Measurements from ENCODE around the gene DYNLT4.
"Not testable (repeated sequence)": the region's sequence is repeated elsewhere in the genome, so short reads cannot be mapped to it uniquely, and the experiment has no call there.

The DYNLT4 gene, protein sequence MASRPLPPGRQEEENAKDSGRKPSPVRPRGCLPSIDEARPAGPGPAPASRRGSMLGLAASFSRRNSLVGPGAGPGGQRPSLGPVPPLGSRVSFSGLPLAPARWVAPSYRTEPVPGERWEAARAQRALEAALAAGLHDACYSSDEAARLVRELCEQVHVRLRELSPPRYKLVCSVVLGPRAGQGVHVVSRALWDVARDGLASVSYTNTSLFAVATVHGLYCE

GRCh38 chr1:44806704-44807363 lies at the start of gene DYNLT4:
DYNLT4 (minus strand) TSS chr1:44807351; CDS start chr1:44806668, 683 bp downstream.
- no peak for DNase-seq

- DNase-seq: no peak
Observed at GRCh38 chr1:44855742-44856141, 48.6 kb upstream of the DYNLT4 start.

GRCh38 chr1:44854970-44855369 lies 47.8 kb upstream of the DYNLT4 start:
- no peak for DNase-seq

DNA sequence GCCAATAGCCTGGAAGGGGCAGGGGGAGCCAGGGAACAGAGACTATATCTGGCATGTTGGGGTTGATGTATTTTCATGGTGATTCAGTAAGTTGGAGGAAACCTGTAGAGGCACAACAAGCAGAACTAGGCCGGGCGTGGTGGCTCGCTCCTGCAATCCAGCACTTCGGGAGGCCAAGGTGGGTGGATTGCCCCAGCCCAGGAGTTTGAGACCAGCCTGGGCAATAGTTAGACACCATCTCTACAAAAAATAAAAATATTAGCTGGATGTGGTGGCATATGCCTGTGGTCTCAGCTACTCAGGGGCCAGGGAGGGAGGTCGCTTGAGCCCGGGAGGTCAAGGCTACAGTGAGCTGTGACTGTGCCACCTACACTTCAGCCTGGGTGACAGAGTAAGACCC lies 46.0 kb upstream of the DYNLT4 start:
- DNase-seq: no peak

DNA sequence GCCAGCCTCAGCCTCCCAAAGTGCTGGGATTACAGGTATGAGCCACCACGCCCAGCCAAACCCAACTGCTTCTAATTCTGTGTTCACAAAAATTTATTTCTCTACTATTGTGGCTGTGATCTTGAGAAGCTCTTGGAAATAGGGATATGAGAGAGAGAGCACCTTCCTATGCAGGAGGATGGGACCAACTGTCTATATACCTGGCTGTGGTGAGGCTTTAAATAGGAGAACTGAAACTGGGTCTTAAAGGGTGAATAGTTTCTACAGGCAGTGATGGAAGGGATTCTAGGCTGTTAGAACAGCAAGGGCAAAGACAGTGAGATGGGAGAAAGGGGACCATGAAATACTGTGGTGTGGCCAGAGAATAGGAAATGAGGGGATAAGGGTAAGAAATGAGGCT lies 44.2 kb upstream of the DYNLT4 start:
- no peak for DNase-seq

GRCh38 chr1:44849575-44850132 lies 42.5 kb upstream of the DYNLT4 start:
- no peak for DNase-seq

DNA sequence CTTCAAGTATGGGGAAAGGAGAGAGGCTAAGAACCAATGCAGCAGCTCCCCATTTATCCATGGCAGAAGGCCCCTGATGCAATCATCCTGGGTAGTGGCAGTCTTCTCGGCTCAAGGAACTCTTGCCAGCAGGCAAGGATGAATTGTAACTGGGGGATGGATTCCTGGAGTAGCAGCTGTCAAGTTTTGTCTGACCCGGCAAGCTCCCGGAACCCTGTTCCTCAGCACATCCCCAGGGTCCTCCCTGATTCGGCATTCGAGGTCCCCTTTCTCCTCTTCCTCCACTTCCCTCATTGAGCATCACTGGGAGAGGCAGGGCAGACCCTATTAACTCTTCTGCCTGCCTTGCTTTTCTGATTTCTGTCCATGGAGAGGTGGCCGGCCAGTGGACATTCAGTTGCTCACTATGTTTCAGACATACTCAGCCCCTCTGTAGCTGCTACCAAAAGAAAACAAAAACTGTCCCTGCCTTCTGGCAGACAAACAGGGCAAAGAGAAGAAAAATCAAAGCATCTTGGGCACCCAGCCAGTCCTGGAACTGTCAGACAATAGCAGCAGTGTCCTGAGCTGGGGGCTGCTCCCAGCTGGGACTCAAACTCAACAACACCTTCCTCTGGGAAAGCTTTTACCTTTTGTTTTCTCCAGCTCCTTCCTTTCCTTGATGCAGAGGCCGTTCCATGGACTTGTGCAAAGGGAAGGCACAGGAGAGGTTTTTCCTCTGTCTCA lies 41.5 kb upstream of the DYNLT4 start:
- no peak for DNase-seq

DNA sequence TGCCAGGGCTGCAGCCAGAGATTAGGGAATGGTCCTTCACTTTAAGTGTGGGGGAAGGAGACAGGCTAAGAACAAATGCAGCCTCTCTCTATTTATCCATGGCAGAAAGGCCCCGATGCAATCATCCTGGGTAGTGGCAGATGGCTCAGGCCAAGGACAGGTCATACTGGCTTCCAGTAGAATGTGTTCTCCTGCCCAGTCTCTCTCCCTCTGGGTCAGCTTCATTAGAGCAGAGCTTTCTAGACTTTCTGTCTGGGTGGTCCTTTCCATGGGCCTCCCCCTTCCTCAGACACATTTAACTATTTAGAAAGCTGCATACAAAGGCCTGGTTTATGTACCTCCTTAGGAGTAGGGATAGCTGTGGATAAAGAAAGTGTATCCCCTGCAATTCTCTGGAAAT lies 40.7 kb upstream of the DYNLT4 start:
- no peak for DNase-seq

DNA sequence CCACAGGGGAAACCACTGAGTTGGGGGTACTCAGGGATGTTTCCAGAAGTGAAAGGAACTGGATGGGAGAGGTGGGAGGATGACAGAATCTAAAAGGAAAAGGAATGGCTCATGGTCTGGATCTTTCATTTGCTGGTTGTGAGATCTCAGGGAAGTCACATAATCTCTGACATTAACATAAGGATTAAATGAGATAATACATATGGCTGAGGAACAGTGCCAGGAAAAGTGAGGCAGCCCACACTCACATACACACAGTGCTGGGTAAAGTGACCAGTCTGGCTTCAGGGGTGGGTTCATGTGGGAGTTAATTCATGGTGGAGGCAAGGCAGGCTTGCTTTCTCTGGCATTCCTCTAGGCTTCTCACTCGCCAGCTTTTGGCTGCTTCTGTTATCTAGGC lies 39.8 kb upstream of the DYNLT4 start:
- DNase-seq: no peak

DNA sequence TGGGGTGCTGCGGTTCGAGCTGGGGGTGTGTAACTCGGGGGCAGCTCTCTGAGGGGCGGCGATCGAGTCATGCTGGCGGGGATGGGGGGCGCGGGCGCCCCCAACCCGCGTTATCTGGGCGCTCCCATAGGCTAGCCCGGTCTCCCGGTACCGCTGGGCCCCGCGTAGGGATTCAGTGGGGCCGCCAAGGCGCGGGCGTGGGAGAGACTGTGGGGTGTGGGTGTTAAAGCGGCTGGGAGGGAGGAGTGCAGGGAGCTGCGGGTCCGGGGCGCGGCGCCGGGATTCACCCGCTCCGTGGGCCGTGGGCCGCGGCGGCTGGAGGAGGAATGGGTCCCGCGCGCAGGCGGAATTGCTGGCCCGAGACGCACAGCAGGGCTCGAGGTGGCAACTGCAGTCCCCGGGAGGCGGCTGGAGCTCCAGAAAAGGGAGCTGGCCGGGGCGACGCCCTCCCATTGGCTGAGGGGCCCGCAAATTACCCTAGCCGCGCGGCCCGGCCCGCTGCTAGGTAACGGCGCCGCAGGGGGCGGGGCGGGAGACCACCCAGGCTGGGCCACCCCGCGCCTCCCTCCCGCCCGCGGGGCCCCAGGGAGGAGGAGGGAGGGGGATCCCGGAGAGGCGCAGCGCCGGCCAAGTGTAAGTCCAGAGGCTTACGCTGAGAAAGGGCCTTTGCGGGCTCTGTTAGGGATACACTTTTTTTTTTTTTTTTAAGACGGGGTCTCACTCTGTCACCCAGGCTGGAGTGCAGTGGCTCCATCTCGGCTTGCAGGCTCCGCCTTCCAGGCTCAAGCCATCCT lies 35.9 kb upstream of the DYNLT4 start, which contains the start of gene PTCH2:
Gene PTCH2, minus strand, starts transcription at position 392 of the 794 bp plus-strand sequence. Its CDS starts 321 bp downstream, at position 71.
- peak in 1 of 2 experiments; percentile 24 for DNase-seq

- no peak for DNase-seq
Observed at GRCh38 chr1:44842486-44842861, 35.3 kb upstream of the DYNLT4 start.

- DNase-seq: no peak
Observed at GRCh38 chr1:44839576-44839975, 32.4 kb upstream of the DYNLT4 start.

DNA sequence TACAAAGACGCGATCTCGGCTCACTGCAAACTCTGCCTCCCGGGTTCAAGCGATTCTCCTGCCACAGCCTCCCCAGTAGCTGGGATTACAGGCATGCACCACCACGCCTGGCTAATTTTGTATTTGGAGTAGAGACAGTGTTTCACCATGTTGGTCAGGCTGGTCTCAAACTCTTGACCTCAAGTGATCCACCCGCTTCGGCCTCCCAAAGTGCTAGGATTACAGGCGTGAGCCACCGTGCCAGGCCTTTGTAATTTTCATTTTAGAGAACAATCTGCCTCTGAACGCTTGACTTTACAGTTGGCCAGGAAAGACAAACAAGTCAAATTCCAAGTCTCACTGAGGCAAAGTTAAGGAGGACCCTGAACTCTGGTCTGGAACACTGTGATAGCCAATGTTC lies 31.1 kb upstream of the DYNLT4 start:
- DNase-seq: not testable (repeated sequence)

DNA sequence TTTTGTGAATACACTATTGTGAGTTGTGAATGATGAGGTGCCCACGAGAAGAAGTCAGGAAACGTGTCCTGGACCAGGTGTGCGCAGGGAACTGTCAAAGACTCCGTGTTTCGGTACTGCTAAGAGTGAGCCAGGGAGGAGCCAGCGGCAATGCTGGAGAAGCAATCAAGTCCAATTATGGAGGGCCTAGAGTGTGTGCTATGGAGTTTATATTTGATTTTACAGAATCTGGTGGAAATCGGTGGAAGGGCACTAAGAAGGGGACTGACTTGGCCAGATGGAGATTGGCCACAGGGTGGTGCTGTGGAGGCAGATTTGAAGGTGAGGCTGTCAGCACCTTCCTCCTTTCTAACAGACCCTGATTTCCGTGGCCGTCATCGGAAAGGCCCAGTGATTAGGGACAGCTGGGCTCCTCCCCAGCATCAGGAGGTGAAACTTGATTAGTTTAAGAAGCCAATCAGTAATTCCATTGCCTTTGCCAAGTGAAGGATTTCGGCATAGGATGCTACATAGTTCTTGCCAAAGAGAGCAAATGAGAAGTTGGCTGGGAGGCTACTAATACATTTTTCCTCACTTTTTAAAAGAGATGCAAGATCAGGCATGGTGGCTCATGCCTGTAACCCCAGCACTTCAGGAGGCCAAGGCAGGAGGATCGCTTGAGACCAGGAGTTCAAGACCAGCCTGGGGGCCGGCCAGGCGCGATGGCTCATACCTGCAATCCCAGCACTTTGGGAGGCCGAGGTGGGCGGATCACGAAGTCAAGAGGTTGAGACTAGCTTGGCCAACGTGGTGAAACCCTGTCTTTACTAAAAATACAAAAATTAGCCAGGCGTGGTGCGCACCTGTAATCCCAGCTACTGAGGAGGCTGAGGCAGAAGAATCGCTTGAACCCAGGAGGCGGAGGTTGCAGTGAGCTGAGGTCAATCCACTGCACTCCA lies 28.9 kb upstream of the DYNLT4 start:
- DNase-seq: peak; percentile 81 to 84

GRCh38 chr1:44834328-44834727 lies 27.2 kb upstream of the DYNLT4 start:
- no peak for DNase-seq

DNA sequence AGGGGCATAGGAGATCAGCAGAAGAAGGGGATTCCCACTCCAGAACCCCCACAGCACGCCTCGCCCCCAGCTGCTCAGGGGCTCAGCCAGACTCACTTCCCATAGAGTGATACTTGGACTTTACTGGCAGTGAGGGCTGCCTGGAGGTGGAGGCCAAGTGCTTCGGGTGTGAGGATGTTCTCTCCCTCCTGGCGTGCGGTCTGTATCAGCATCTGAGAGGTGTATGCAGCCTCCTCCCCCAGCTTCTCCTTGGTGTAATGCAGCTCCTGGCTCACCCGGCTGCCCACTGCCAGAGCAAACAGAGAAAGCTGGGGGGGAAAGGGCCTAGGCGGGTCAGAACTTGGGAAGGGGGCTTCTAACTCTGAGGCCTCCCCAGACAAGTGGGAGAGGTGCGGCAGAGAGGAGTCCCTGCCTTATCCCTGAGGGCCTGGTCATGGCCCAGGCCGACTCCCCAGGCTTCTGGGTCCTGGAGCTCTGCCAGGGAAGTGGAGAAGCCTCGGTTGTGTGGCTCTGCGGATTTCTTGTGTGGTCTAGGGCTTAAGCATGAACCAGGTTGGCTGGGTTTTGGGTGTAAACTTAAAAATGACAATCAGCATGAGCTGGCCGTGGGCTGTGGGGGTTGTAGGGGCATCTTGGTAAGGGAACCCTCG lies 25.0 kb upstream of the DYNLT4 start:
- no peak for DNase-seq

- no peak for DNase-seq
Observed at GRCh38 chr1:44831516-44831915, 24.4 kb upstream of the DYNLT4 start.

- no peak for DNase-seq
Observed at GRCh38 chr1:44830900-44831304, 23.8 kb upstream of the DYNLT4 start.

DNA sequence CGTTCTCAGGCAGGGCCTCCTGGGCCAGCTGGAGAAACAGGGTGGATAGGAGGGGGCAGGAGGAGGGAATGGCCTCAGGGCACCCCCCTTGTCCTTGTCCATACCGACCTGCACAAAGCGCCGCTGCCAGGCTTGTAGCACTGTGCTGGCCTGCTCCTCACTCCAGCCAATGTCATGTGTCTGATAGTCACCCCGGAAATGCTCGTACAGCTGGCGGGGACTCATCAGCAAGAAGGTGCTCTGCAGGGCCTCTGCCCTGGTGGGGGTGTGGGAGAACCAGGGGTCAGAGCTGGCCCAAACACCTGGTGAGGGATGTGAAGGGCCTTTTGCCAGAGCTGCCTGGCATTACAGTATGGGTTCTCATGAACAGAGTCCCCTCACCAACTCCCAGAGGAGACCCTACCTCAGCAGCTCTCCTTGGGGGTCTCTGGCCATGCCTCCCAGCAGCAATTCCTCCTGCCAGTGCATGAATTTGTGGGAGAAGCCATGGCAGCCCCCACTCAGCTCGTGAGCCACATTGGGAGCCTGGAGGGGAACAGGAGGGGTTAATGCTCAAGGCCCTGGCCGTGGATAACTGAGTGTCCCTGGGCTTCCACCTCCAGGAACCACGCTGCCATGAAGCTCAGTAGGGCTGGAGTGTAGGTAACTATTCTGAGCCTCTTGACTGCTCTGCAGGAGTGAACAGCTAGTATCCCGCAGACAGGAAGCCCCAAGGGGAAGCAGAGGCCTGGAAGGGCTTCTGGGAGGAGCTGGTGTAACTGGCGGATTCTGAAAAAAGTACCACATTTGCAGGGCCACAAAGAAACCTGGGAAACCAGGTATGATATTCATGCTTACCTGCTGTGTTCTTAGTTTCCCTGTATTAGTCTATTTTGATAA lies 22.6 kb upstream of the DYNLT4 start:
- DNase-seq: no peak

DNA sequence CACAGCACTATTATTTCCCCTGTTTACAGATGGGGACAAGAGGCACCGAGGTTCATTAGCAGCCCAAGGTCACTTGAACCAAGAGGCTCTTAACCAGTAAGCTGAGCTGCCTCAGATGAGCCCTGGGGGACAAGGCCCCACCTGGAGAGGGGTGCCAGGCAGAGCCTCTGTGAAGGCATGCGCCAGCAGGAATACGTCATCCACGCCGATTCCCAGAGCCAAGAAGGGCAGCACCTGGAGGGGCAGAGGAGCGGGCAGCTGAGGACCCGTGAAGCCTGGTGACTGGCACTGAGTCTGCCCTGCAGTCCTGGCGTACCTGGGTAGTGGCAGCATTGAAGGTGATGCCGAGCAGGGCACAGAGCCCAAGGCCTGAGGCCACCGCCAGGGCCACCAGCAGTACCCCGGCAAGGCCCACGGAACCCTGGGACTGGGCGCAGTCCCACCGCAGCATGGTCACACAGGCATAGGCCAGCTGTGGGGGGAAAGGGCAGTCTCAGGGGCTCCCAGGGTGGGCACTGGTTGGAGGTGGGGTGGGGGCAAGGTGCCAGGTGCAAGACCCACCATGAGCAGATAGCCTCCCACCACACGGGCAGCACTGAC lies 21.8 kb upstream of the DYNLT4 start:
- DNase-seq: no peak
